WTC11 (cell line): Measurements from ENCODE around the gene BRSK2. TPM values are rescaled to one million over a fixed set of nuclear protein-coding genes. Genes with fewer than 3 reads are reported as not detected.
"Not testable (repeated sequence)": the region's sequence is repeated elsewhere in the genome, so short reads cannot be mapped to it uniquely, and the experiment has no call there.

Experiments used
- ATAC-seq: fragments of 200-7000 bp; cut with Tn5 transposase; 2 replicates; pipeline ENCODE4 v1.10.0; 2021; ENCODE audit warnings: mild to moderate bottlenecking, moderate library complexity
- CTCF ChIA-PET: fragments of 300-600 bp; sonication (Branson Sonifier 250); formaldehyde crosslinking; loops from one replicate; lab custom pipeline; 2021; ENCODE audit warnings: antibody characterized with exemption; lab: Charles Lee
- POLR2A ChIA-PET: fragments of 350-600 bp; sonication (Branson Sonifier 250); formaldehyde crosslinking; loops from one replicate; lab custom pipeline; 2021; ENCODE audit warnings: antibody characterized with exemption; lab: Charles Lee
- DNase-seq: peaks from one replicate; pipeline ENCODE4 v3.0.0; 2021; ENCODE audit warnings: low spot score
- H3K27ac Mint-ChIP-seq: 2 replicates; pipeline ENCODE4 v1.8.0; 2021; ENCODE audit warnings: mixed read lengths
- H3K27me3 Mint-ChIP-seq: 2 replicates; pipeline ENCODE4 v1.8.0; 2021; ENCODE audit warnings: low read depth, mild to moderate bottlenecking, moderate library complexity, mixed read lengths
- H3K36me3 Mint-ChIP-seq: 2 replicates; pipeline ENCODE4 v1.8.0; 2021; ENCODE audit warnings: mixed read lengths
- H3K4me1 Mint-ChIP-seq: 2 replicates; pipeline ENCODE4 v1.8.0; 2022; ENCODE audit warnings: mixed read lengths
- H3K4me3 Mint-ChIP-seq: 2 replicates; pipeline ENCODE4 v1.8.0; 2021; ENCODE audit warnings: mild to moderate bottlenecking, moderate library complexity, mixed read lengths
- H3K9me3 Mint-ChIP-seq: 2 replicates; pipeline ENCODE4 v1.8.0; 2021; ENCODE audit warnings: mixed read lengths
- ATF2 ChIP-seq: sonication (generic); formaldehyde crosslinking; IDR thresholded peaks from 2 replicates; pipeline ENCODE4 v1.8.1; 2022; ENCODE audit warnings: low read depth, missing genetic modification reagents, borderline replicate concordance
- EMX1 ChIP-seq: fragments of 250-450 bp; sonication (Bioruptor Pico); IDR thresholded peaks from 2 replicates; pipeline ENCODE4 v1.8.0; 2021; ENCODE audit warnings: mild to moderate bottlenecking
- GRHL2 ChIP-seq: fragments of 250-450 bp; sonication (Bioruptor Pico); IDR thresholded peaks from 2 replicates; pipeline ENCODE4 v1.8.0; 2022; ENCODE audit warnings: mild to moderate bottlenecking, moderate library complexity; ENCODE audit not compliant: insufficient replicate concordance, severe bottlenecking
- MXD4 ChIP-seq: fragments of 250-450 bp; sonication (Bioruptor Pico); IDR thresholded peaks from 2 replicates; pipeline ENCODE4 v1.8.0; 2021; ENCODE audit warnings: mild to moderate bottlenecking, moderate library complexity, borderline replicate concordance
- PRRX2 ChIP-seq: fragments of 250-450 bp; sonication (Bioruptor Pico); IDR thresholded peaks from 2 replicates; pipeline ENCODE4 v1.8.0; 2021; ENCODE audit warnings: mild to moderate bottlenecking
- STAT6 ChIP-seq: sonication (generic); formaldehyde crosslinking; conservative IDR thresholded peaks from 2 replicates; pipeline ENCODE4 v1.8.1; 2023; ENCODE audit warnings: mild to moderate bottlenecking, low read depth, missing genetic modification reagents, moderate library complexity
- ZNF219 ChIP-seq: sonication (generic); formaldehyde crosslinking; IDR thresholded peaks from 2 replicates; pipeline ENCODE4 v1.8.0; 2023; ENCODE audit warnings: missing genetic modification reagents, mild to moderate bottlenecking, borderline replicate concordance
- total RNA-seq: library from RNA; stranded (reverse); gene quantifications from 3 replicates; pipeline ENCODE4 v1.2.3, GENCODE V29; 2021
- TF ChIP-seq, protein P1 (sequence below): sonication (generic); formaldehyde crosslinking; IDR thresholded peaks from 2 replicates; pipeline ENCODE4 v1.8.1; 2023; ENCODE audit warnings: mild to moderate bottlenecking, missing genetic modification reagents

BRSK2 gene
- total RNA-seq, 1 experiment from 2014 or later: 34.5 TPM

DNA sequence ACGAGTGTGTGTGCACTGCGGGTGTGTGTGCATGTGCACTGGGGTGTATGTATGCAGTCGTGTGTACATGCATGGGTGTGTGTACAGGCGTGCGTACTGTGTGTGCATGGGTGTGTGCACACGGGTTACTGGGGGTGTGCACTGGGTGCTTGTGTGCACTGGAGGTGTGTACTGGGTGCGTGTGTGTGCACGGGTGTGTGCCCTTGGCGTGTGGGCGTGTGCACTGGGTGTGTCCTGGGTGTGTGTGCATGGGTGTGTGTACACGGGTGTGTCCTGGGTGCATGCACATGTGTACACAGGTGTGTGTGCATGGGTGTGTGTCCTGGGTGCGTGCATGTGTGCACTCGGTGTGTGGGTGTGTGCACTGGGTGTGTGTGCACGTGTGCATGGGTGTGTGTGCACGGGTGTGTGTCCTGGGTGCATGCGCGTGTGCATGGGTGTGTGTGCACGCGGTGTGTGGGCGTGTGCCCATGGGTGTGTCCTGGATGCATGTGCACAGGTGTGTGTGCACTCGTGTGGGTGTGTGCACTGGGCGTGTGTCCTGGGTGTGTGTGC, 39.1 kb downstream of the BRSK2 start:
- POLR2A ChIA-PET: no interaction called here
- Mint-ChIP-seq H3K27ac (no peak overlapping the region), H3K4me3 (no peak overlapping the region), H3K36me3 (peaks cover 8% of the 10 kb centered on the region), H3K27me3 (no peaks in the 10 kb centered on the region), H3K9me3 (peaks cover 10% of the 10 kb centered on the region), H3K4me1 (no peaks in the 10 kb centered on the region)
- DNase-seq: no peak
- no peak for ATAC-seq
- TF ChIP-seq, protein P1, sequence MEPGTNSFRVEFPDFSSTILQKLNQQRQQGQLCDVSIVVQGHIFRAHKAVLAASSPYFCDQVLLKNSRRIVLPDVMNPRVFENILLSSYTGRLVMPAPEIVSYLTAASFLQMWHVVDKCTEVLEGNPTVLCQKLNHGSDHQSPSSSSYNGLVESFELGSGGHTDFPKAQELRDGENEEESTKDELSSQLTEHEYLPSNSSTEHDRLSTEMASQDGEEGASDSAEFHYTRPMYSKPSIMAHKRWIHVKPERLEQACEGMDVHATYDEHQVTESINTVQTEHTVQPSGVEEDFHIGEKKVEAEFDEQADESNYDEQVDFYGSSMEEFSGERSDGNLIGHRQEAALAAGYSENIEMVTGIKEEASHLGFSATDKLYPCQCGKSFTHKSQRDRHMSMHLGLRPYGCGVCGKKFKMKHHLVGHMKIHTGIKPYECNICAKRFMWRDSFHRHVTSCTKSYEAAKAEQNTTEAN (CRISPR knock-in tag): peak; percentile 41; the same call in 1 of the 2 replicates
- no peak for TF ChIP-seq ZNF219 (CRISPR knock-in tag)
- CTCF ChIA-PET: no interaction called here

- no peaks in the 10 kb centered on the region for H3K4me1 Mint-ChIP-seq
- no peak for ATAC-seq
- peaks cover 7% of the 10 kb centered on the region for H3K36me3 Mint-ChIP-seq
- no peak overlapping the region for H3K4me3 Mint-ChIP-seq
- peaks cover 7% of the 10 kb centered on the region for H3K9me3 Mint-ChIP-seq
- ChIA-PET CTCF (no interaction called here), POLR2A (no interaction called here)
- H3K27ac Mint-ChIP-seq: no peak overlapping the region
- H3K27me3 Mint-ChIP-seq: no peaks in the 10 kb centered on the region
- no peak for DNase-seq
- TF ChIP-seq PRRX2 (CRISPR knock-in tag) (no peak), ATF2 (no peak), GRHL2 (CRISPR knock-in tag) (no peak), STAT6 (CRISPR knock-in tag) (no peak), MXD4 (CRISPR knock-in tag) (no peak)
- TF ChIP-seq, all 79 proteins: peak for 0
These were observed 43.8 kb downstream of the BRSK2 start for GRCh38 chr11:1433568-1433967.

GRCh38 chr11:1433977-1434640, 44.4 kb downstream of the BRSK2 start:
- POLR2A ChIA-PET: no interaction called here
- ATAC-seq (no peak), DNase-seq (no peak)
- Mint-ChIP-seq H3K36me3 (peaks cover 2% of the 10 kb centered on the region; the same call in 1 of the 2 replicates), H3K4me1 (no peaks in the 10 kb centered on the region), H3K4me3 (no peak overlapping the region), H3K27ac (no peak overlapping the region), H3K27me3 (no peaks in the 10 kb centered on the region), H3K9me3 (peaks cover 2% of the 10 kb centered on the region)
- TF ChIP-seq STAT6 (CRISPR knock-in tag): no peak
- no peak for TF ChIP-seq EMX1 (CRISPR knock-in tag)
- CTCF ChIA-PET: no interaction called here

DNA sequence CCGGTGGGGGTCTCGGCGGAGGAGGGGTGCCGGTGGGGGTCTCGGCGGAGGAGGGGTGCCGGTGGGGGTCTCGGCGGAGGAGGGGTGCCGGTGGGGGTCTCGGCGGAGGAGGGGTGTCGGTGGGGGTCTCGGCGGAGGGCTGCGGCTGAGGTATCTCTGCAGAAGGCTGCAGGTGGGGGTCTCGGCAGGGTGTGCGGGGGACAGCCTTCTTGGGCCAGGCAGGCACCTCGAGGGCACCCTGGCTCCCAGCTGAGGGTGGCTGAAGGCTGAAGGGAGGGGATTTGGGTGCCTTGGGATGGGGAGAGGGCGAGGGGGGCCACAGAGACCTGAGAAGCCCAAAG, 45.7 kb downstream of the BRSK2 start:
- H3K4me1 Mint-ChIP-seq, ATAC-seq, H3K4me3 Mint-ChIP-seq, DNase-seq, H3K27ac Mint-ChIP-seq, H3K36me3 Mint-ChIP-seq, H3K27me3 Mint-ChIP-seq, H3K9me3 Mint-ChIP-seq: not testable (repeated sequence)
- POLR2A ChIA-PET: interaction anchor here (0.6 kb wide), 1 partner anchor 85 kb away, joined by 3 read pairs; no protein-coding TSS in a partner anchor
- CTCF ChIA-PET: interaction anchor here (0.7 to 3.6 kb wide), 10 partner anchors 9 to 258 kb away, joined by 3 to 15 read pairs (median 4); no protein-coding TSS in a partner anchor
